Loucy (cell line): Measurements from ENCODE around the gene ZCWPW1.

ENCODE experiments used
- CTCF ChIP-seq: fragments of 200-600 bp; sonication (generic); conservative IDR thresholded peaks from 2 replicates; pipeline ENCODE4 v1.5.1; 2014; ENCODE audit warnings: mild to moderate bottlenecking, antibody characterized with exemption, low read length
- EZH2phosphoT487 ChIP-seq: fragments of 200-600 bp; IDR thresholded peaks from 2 replicates; pipeline ENCODE4 v1.6.1; 2018; ENCODE audit warnings: antibody characterized with exemption, mild to moderate bottlenecking, moderate library complexity, borderline replicate concordance

- no peak for TF ChIP-seq CTCF
- no peak for TF ChIP-seq EZH2phosphoT487
Measured at GRCh38 chr7:100415448-100415847, 13.1 kb downstream of the ZCWPW1 start.
